H1 (cell line): Measurements from ENCODE around the gene PGLYRP4. TPM values are rescaled to one million over a fixed set of nuclear protein-coding genes. Genes with fewer than 3 reads are reported as not detected.

Experiments
- CTCF ChIA-PET: fragments of 300-600 bp; sonication (Branson Sonifier 250); formaldehyde crosslinking; loops from one replicate; lab custom pipeline; 2021; ENCODE audit not compliant: partially characterized antibody; lab: Charles Lee
- POLR2A ChIA-PET: fragments of 300-600 bp; sonication (Branson Sonifier 250); formaldehyde crosslinking; loops from one replicate; lab custom pipeline; 2021; ENCODE audit warnings: inconsistent platforms; ENCODE audit not compliant: partially characterized antibody; lab: Charles Lee
- DNase-seq, 2 experiments: peaks; one replicate each; pipeline versions ENCODE4 v3.0.0 to v3.0.0-alpha.2; 2010 to 2022; ENCODE audit warnings: low spot score in 2 of 2, low read depth in 1 of 2, mixed read lengths in 1 of 2
- FAIRE-seq: peaks from 2 replicates; lab custom pipeline; 2011; peaks lifted over from hg19 to GRCh38; lab: Jason Lieb, UNC
- H2AFZ ChIP-seq: 2 replicates; pipeline ENCODE4 v1.8.1; 2012; ENCODE audit warnings: low read length, inconsistent platforms
- H2AK5ac ChIP-seq: 2 replicates; pipeline ENCODE4 v1.6.1; 2013; ENCODE audit warnings: low read depth, low read length
- H2BK120ac ChIP-seq: replicated peaks from 2 replicates; pipeline ENCODE3; 2013; ENCODE audit warnings: low read depth, low read length, inconsistent platforms
- H2BK12ac ChIP-seq: 2 replicates; pipeline ENCODE4 v1.6.1; 2013; ENCODE audit warnings: low read depth, low read length
- H2BK15ac ChIP-seq: 2 replicates; pipeline ENCODE4 v1.6.1; 2013; ENCODE audit warnings: low read length
- H2BK20ac ChIP-seq: 2 replicates; pipeline ENCODE4 v1.6.1; 2013; ENCODE audit warnings: low read length
- H2BK5ac ChIP-seq: 2 replicates; pipeline ENCODE4 v1.6.1; 2013; ENCODE audit warnings: low read depth, low read length
- H3K14ac ChIP-seq: 2 replicates; pipeline ENCODE4 v1.6.1; 2013; ENCODE audit warnings: inconsistent platforms; ENCODE audit not compliant: insufficient read length
- H3K18ac ChIP-seq: 2 replicates; pipeline ENCODE4 v1.6.1; 2013; ENCODE audit warnings: low read length; ENCODE audit errors: extremely low read depth
- H3K23ac ChIP-seq: 2 replicates; pipeline ENCODE4 v1.6.1; 2013; ENCODE audit warnings: inconsistent platforms; ENCODE audit not compliant: insufficient read length
- H3K23me2 ChIP-seq: 2 replicates; pipeline ENCODE4 v1.6.1; 2013; ENCODE audit warnings: low read depth, low read length
- H3K27ac ChIP-seq: 2 replicates; pipeline ENCODE4 v1.6.1; 2011; ENCODE audit warnings: low read depth, low read length, inconsistent platforms
- H3K27me3 ChIP-seq, 4 experiments: replicated peaks in 1 of 4; 1 replicate in 1 of 4; 2 replicates in 3 of 4; pipeline versions ENCODE4 v1.6.1 to v1.8.1; 2011 to 2013; ENCODE audit warnings: low read length in 3 of 4, mild to moderate bottlenecking in 3 of 4, inconsistent platforms in 2 of 4, mixed read lengths in 2 of 4, moderate library complexity in 1 of 4; ENCODE audit not compliant: control insufficient read depth in 3 of 4, insufficient read depth in 3 of 4; ENCODE audit errors: extremely low read depth in 1 of 4
- H3K36me3 ChIP-seq, 4 experiments: 2 replicates each; pipeline versions ENCODE4 v1.6.1 to v1.8.1; 2011 to 2013; ENCODE audit warnings: mild to moderate bottlenecking in 4 of 4, low read length in 3 of 4, moderate library complexity in 2 of 4, control low read depth in 1 of 4, inconsistent platforms in 1 of 4; ENCODE audit not compliant: insufficient read depth in 4 of 4, control insufficient read depth in 2 of 4
- H3K4ac ChIP-seq: replicated peaks from 2 replicates; pipeline ENCODE3; 2013; ENCODE audit warnings: low read length, low read depth, mixed read lengths, inconsistent platforms; ENCODE audit not compliant: insufficient read length
- H3K4me1 ChIP-seq, 4 experiments: replicated peaks in 1 of 4; 1 replicate in 1 of 4; 2 replicates in 3 of 4; pipeline versions ENCODE4 v1.6.1 to v1.8.1; 2011 to 2013; ENCODE audit warnings: low read length in 3 of 4, inconsistent platforms in 2 of 4, mixed read lengths in 1 of 4; ENCODE audit not compliant: insufficient read depth in 4 of 4, control insufficient read depth in 3 of 4
- H3K4me2 ChIP-seq, 2 experiments: 2 replicates each; pipeline versions ENCODE4 v1.6.1 to v1.8.1; 2011 to 2013; ENCODE audit warnings: low read depth in 2 of 2, low read length in 2 of 2, control low read depth in 1 of 2, inconsistent platforms in 1 of 2, mild to moderate bottlenecking in 1 of 2; ENCODE audit not compliant: insufficient read depth in 1 of 2
- H3K4me3 ChIP-seq, 4 experiments: fragments of 200-600, 300-600 bp in 1 of 4; sonication (generic), shearing (Covaris generic), sonication (Bioruptor Twin) in 1 of 4; 2 replicates each; pipeline versions ENCODE4 v1.5.1 to v1.8.1; 2011 to 2016; ENCODE audit warnings: low read length in 4 of 4, low read depth in 3 of 4, control low read depth in 2 of 4, inconsistent platforms in 2 of 4, mild to moderate bottlenecking in 2 of 4, mixed read lengths in 1 of 4, moderate library complexity in 1 of 4; ENCODE audit not compliant: insufficient read depth in 2 of 4; ENCODE audit errors: extremely low read depth in 1 of 4
- H3K56ac ChIP-seq: replicated peaks from 2 replicates; pipeline ENCODE3; 2013; ENCODE audit warnings: low read depth, mild to moderate bottlenecking, mixed read lengths, low read length, inconsistent platforms; ENCODE audit not compliant: insufficient read length
- H3K79me1 ChIP-seq: 2 replicates; pipeline ENCODE4 v1.6.1; 2013; ENCODE audit warnings: low read depth, low read length, control low read depth
- H3K79me2 ChIP-seq, 2 experiments: 2 replicates each; pipeline versions ENCODE4 v1.6.1 to v1.8.1; 2012 to 2013; ENCODE audit warnings: low read length in 2 of 2, mild to moderate bottlenecking in 2 of 2, inconsistent platforms in 1 of 2; ENCODE audit not compliant: insufficient read depth in 2 of 2, control insufficient read depth in 1 of 2
- H3K9ac ChIP-seq, 4 experiments: replicated peaks in 1 of 4; 1 replicate in 1 of 4; 2 replicates in 3 of 4; pipeline versions ENCODE4 v1.6.1 to v1.8.1; 2011 to 2013; ENCODE audit warnings: low read depth in 3 of 4, low read length in 3 of 4, control low read depth in 2 of 4, mild to moderate bottlenecking in 2 of 4, moderate library complexity in 2 of 4, inconsistent platforms in 1 of 4; ENCODE audit errors: extremely low read depth in 1 of 4
- H3K9me3 ChIP-seq, 2 experiments: 2 replicates each; pipeline versions ENCODE4 v1.6.1 to v1.8.1; 2012 to 2013; ENCODE audit warnings: mild to moderate bottlenecking in 2 of 2, moderate library complexity in 2 of 2, control low read depth in 1 of 2, inconsistent platforms in 1 of 2, low read depth in 1 of 2, low read length in 1 of 2, mixed read lengths in 1 of 2; ENCODE audit not compliant: insufficient read depth in 2 of 2
- H4K20me1 ChIP-seq, 2 experiments: replicated peaks in 1 of 2; 2 replicates each; pipeline versions ENCODE3 to v1.8.1; 2011 to 2013; ENCODE audit warnings: inconsistent platforms in 2 of 2, low read length in 2 of 2, mild to moderate bottlenecking in 1 of 2; ENCODE audit not compliant: insufficient read depth in 2 of 2, control insufficient read depth in 1 of 2
- H4K5ac ChIP-seq: 2 replicates; pipeline ENCODE4 v1.6.1; 2013; ENCODE audit warnings: low read length, low read depth, mixed read lengths, inconsistent platforms; ENCODE audit not compliant: insufficient read length
- H4K8ac ChIP-seq: 2 replicates; pipeline ENCODE4 v1.8.0; 2013; ENCODE audit warnings: mild to moderate bottlenecking, moderate library complexity, low read length, inconsistent platforms; ENCODE audit not compliant: insufficient read depth; ENCODE audit errors: extremely low read depth
- H4K91ac ChIP-seq: replicated peaks from 2 replicates; pipeline ENCODE3; 2013; ENCODE audit warnings: low read length, mixed read lengths, inconsistent platforms; ENCODE audit not compliant: insufficient read length
- CTCF ChIP-seq, 3 experiments: IDR thresholded peaks; 1 replicate in 2 of 3; 2 replicates in 1 of 3; pipeline versions ENCODE4 v1.5.1 to v1.6.1; 2011; ENCODE audit warnings: low read length in 3 of 3, mild to moderate bottlenecking in 3 of 3, inconsistent platforms in 2 of 3, low read depth in 1 of 3, moderate library complexity in 1 of 3; ENCODE audit not compliant: insufficient read depth in 1 of 3; ENCODE audit errors: control extremely low read depth in 1 of 3
- NANOG ChIP-seq: IDR thresholded peaks from 2 replicates; pipeline ENCODE4 v1.6.1; 2011; ENCODE audit warnings: low read length, low read depth, mild to moderate bottlenecking, inconsistent platforms; ENCODE audit not compliant: insufficient read depth, poor library complexity, severe bottlenecking
- RAD21 ChIP-seq, 2 experiments: IDR thresholded peaks in 1 of 2; conservative IDR thresholded peaks in 1 of 2; 2 replicates each; pipeline ENCODE4 v1.6.1; 2011; ENCODE audit warnings: low read depth in 2 of 2, low read length in 2 of 2, improper control_type of control experiment in 1 of 2, inconsistent platforms in 1 of 2, mild to moderate bottlenecking in 1 of 2, moderate library complexity in 1 of 2
- WGBS, 2 experiments: shearing (Covaris generic) in 1 of 2; methylation state at CpG; one replicate each; pipeline versions ENCODE4 v1.1.6 to v1.1.7; 2013 to 2015; ENCODE audit warnings: low lambda C conversion rate in 2 of 2, mixed read lengths in 2 of 2, inconsistent platforms in 1 of 2, low coverage in 1 of 2, missing lambda C conversion rate in 1 of 2; ENCODE audit not compliant: insufficient replicate concordance in 2 of 2, insufficient coverage in 1 of 2, insufficient read length in 1 of 2; ENCODE audit errors: extremely low coverage in 1 of 2, missing lambda C conversion rate in 1 of 2; 5-methylcytosine and 5-hydroxymethylcytosine counted together
- polyA plus RNA-seq, 7 experiments: library from polyadenylated mRNA; depleted of rRNA in 3 of 7; stranded (reverse) in 5 of 7; unstranded in 2 of 7; fragments of >200 nt in 5 of 7; fragments of 200-250 nt in 2 of 7; gene quantifications; 1 replicate in 5 of 7; 2 replicates in 1 of 7; 4 replicates in 1 of 7; pipeline versions ENCODE4 v1.2.1 to v1.2.3, GENCODE V29; 2011 to 2013; ENCODE audit warnings: missing spikeins in 2 of 7, mixed read lengths in 2 of 7
- total RNA-seq: library from RNA; stranded (reverse); fragmentation: NEBNext Ultra II Directional; extraction: Animal tissue kit (Norgen Biotek cat#: 25700); gene quantifications from 2 replicates; pipeline ENCODE4 v1.2.1, GENCODE V29; 2021

The PGLYRP4 gene
- total and polyA plus RNA-seq, 2 of the 8 experiments (the other 6 are each of a cell fraction or from before 2014, with no cell fraction given): not detected

- Histone ChIP-seq H3K18ac (no peak overlapping the region), H4K91ac (no peak overlapping the region), H3K9me3 (no peaks in the 10 kb centered on the region), H4K20me1 (no peaks in the 10 kb centered on the region), H2BK12ac (no peak overlapping the region), H2BK20ac (no peak overlapping the region), H2BK5ac (no peak overlapping the region), H3K27me3 (peaks cover 0 to 2% (median 0%) of the 10 kb centered on the region in 4 experiments; a peak in 1 of 7 replicates), H3K79me2 (no peaks in the 10 kb centered on the region), H3K79me1 (no peaks in the 10 kb centered on the region), H3K4ac (no peak overlapping the region), H3K4me1 (no peaks in the 10 kb centered on the region), H2AFZ (no peak overlapping the region), H2BK120ac (no peak overlapping the region), H3K56ac (no peak overlapping the region), H3K14ac (no peak overlapping the region), H3K9ac (no peak overlapping the region), H4K5ac (no peak overlapping the region), H3K27ac (no peak overlapping the region), H4K8ac (no peak overlapping the region), H3K23me2 (no peaks in the 10 kb centered on the region), H2BK15ac (no peak overlapping the region; the same call in 1 of the 2 replicates), H3K23ac (no peak overlapping the region), H3K36me3 (no peaks in the 10 kb centered on the region), H2AK5ac (no peak overlapping the region), H3K4me3 (no peak overlapping the region), H3K4me2 (no peak overlapping the region)
- 81% methylated on average over 6 of the region's 6 CpGs; no CpG with 5 or more reads in 1 of the 2 experiments for WGBS, 2 experiments
- FAIRE-seq (no peak), DNase-seq (peak in 1 of 2 experiments; percentile 73)
- ChIA-PET CTCF (interaction anchor here (0.9 to 4.7 kb wide), 7 partner anchors 10 to 101 kb away, joined by 3 to 33 read pairs (median 6); no protein-coding TSS in a partner anchor), POLR2A (no interaction called here)
- TF ChIP-seq NANOG: no peak
- TF ChIP-seq RAD21 (IDR thresholded peaks at IDR 0.05 in 1 of 2, conservative IDR thresholded peaks at IDR 0.05 in 1 of 2; ENCODE audit: low read depth in 2 of 2, low read length in 2 of 2): peak; percentile 39 to 56
- TF ChIP-seq CTCF (IDR thresholded peaks at IDR 0.05; ENCODE audit: control extremely low read depth in 1 of 3, insufficient read depth in 1 of 3, low read depth in 1 of 3, low read length in 3 of 3): peak; percentile 50 to 62 (median 62)
Measured at GRCh38 chr1:153393926-153394325, 45.3 kb upstream of the PGLYRP4 start.
